HepG2 (cell line): ENCODE measurements around the gene MAP1LC3A. TPM values are rescaled to one million over a fixed set of nuclear protein-coding genes. Genes with fewer than 3 reads are reported as not detected.

ENCODE experiments used
- FOXK1 ChIP-seq: sonication (generic); formaldehyde crosslinking; IDR thresholded peaks from 2 replicates; pipeline ENCODE4 v1.4.0; 2020; ENCODE audit warnings: low read depth, missing genetic modification reagents, borderline replicate concordance
- HMGXB3 ChIP-seq: sonication (generic); formaldehyde crosslinking; IDR thresholded peaks from 2 replicates; pipeline ENCODE4 v1.4.0; 2020; ENCODE audit warnings: missing genetic modification reagents, borderline replicate concordance
- HNF4A ChIP-seq: sonication (generic); formaldehyde crosslinking; IDR thresholded peaks from 2 replicates; pipeline ENCODE4 v1.4.0; 2020; ENCODE audit warnings: missing genetic modification reagents
- MAFK ChIP-seq, 2 experiments: IDR thresholded peaks in 1 of 2; conservative IDR thresholded peaks in 1 of 2; 2 replicates each; pipeline ENCODE4 v1.6.1; 2011; ENCODE audit warnings: improper control_type of control experiment in 2 of 2, low read length in 2 of 2
- MYPOP ChIP-seq: sonication (generic); formaldehyde crosslinking; IDR thresholded peaks from 2 replicates; pipeline ENCODE4 v1.8.1; 2023; ENCODE audit warnings: mild to moderate bottlenecking, moderate library complexity, missing genetic modification reagents
- NFE2 ChIP-seq: sonication (generic); formaldehyde crosslinking; IDR thresholded peaks from 2 replicates; pipeline ENCODE4 v1.4.0; 2020; ENCODE audit warnings: missing genetic modification reagents
- PAXIP1 ChIP-seq: sonication (generic); formaldehyde crosslinking; conservative IDR thresholded peaks from 2 replicates; pipeline ENCODE4 v1.4.0; 2020; ENCODE audit warnings: mild to moderate bottlenecking, missing genetic modification reagents, moderate library complexity
- SOX6 ChIP-seq, 2 experiments: fragments of 450-650 bp in 1 of 2; sonication (generic) in 1 of 2; formaldehyde crosslinking in 1 of 2; IDR thresholded peaks; 2 replicates each; pipeline versions ENCODE4 v1.4.0 to v1.6.1; 2017 to 2020; ENCODE audit warnings: antibody characterized with exemption in 1 of 2, mild to moderate bottlenecking in 1 of 2, missing genetic modification reagents in 1 of 2
- TCF7 ChIP-seq: sonication (generic); IDR thresholded peaks from 2 replicates; pipeline ENCODE4 v1.6.1; 2016; ENCODE audit warnings: antibody characterized with exemption, low read depth
- TFE3 ChIP-seq: IDR thresholded peaks from 2 replicates; pipeline ENCODE4 v1.6.1; 2016
- ZBTB1 ChIP-seq: sonication (generic); formaldehyde crosslinking; IDR thresholded peaks from 2 replicates; pipeline ENCODE4 v1.4.0; 2020; ENCODE audit warnings: missing genetic modification reagents, borderline replicate concordance
- ZNF432 ChIP-seq: sonication (generic); formaldehyde crosslinking; IDR thresholded peaks from 2 replicates; pipeline ENCODE4 v1.5.0; 2020; ENCODE audit warnings: missing genetic modification reagents, mild to moderate bottlenecking, borderline replicate concordance
- ZNF614 ChIP-seq: IDR thresholded peaks from 2 replicates; pipeline ENCODE4 v1.6.1; 2018; ENCODE audit warnings: missing biosample characterization, missing genetic modification reagents, inconsistent platforms, borderline replicate concordance
- ZNF619 ChIP-seq: sonication (generic); formaldehyde crosslinking; IDR thresholded peaks from 2 replicates; pipeline ENCODE4 v1.4.0; 2020; ENCODE audit warnings: mild to moderate bottlenecking, missing genetic modification reagents
- ZNF770 ChIP-seq: sonication (generic); formaldehyde crosslinking; IDR thresholded peaks from 2 replicates; pipeline ENCODE4 v1.5.0; 2020; ENCODE audit warnings: mild to moderate bottlenecking, missing genetic modification reagents
- polyA plus RNA-seq, 8 experiments: library from polyadenylated mRNA; depleted of rRNA in 3 of 8; stranded (reverse) in 7 of 8; unstranded in 1 of 8; fragments of >200 nt; fragmentation: Illumina TruSeq in 4 of 8; extraction: Trizol in 4 of 8; gene quantifications; 2 replicates each; pipeline versions ENCODE4 v1.2.1 to v1.2.3, GENCODE V29; 2011 to 2016; ENCODE audit warnings: low read depth in 4 of 8, missing spikeins in 1 of 8, mixed read lengths in 1 of 8; ENCODE audit not compliant: insufficient read depth in 1 of 8
- total RNA-seq, 5 experiments: library from RNA; depleted of rRNA; stranded (reverse); fragments of >200 nt; fragmentation: Illumina TruSeq; extraction: Trizol; gene quantifications; 2 replicates each; pipeline ENCODE4 v1.2.3, GENCODE V29; 2016; ENCODE audit warnings: low read depth in 1 of 5

Gene MAP1LC3A
- total and polyA plus RNA-seq, 2 of the 13 experiments (the other 11 are each of a cell fraction or from before 2014, with no cell fraction given) = not detected

GRCh38 chr20:34586488-34587163 is 28.1 kb downstream of the MAP1LC3A start (continued):
- TF ChIP-seq ZNF770 (CRISPR knock-in tag) (peak; percentile 67), ZNF619 (CRISPR knock-in tag) (no peak), NFE2 (CRISPR knock-in tag) (no peak), TFE3 (CRISPR knock-in tag) (no peak), MYPOP (0 out of 2 replicates have a peak, but pooled peaks have one; percentile 20), TCF7 (no peak), ZNF432 (CRISPR knock-in tag) (no peak), ZNF614 (0 out of 2 replicates have a peak, but pooled peaks have one; percentile 12), MAFK (conservative IDR thresholded peaks at IDR 0.05 in 1 of 2, IDR thresholded peaks at IDR 0.05 in 1 of 2; ENCODE audit: low read length in 2 of 2) (no peak), HNF4A (CRISPR knock-in tag) (peak; percentile 43; the same call in 1 of the 2 replicates), PAXIP1 (CRISPR knock-in tag) (peak; percentile 70), ZBTB1 (CRISPR knock-in tag) (no peak), FOXK1 (CRISPR knock-in tag) (0 out of 2 replicates have a peak, but pooled peaks have one; percentile 27), SOX6 (IDR thresholded peaks at IDR 0.05) (no peak), SOX6 (CRISPR knock-in tag; IDR thresholded peaks at IDR 0.05) (peak; percentile 51; the same call in 1 of the 2 replicates), HMGXB3 (CRISPR knock-in tag) (0 out of 2 replicates have a peak, but pooled peaks have one; percentile 55)
